ENCODE measurements around the gene PIP4K2A. TPM values are rescaled to one million over a fixed set of nuclear protein-coding genes. Genes with fewer than 3 reads are reported as not detected.

The PIP4K2A gene
- total RNA-seq, 4 donors from 2014 or later = 3.1 to 19.1 (median 7.6) TPM

DNA sequence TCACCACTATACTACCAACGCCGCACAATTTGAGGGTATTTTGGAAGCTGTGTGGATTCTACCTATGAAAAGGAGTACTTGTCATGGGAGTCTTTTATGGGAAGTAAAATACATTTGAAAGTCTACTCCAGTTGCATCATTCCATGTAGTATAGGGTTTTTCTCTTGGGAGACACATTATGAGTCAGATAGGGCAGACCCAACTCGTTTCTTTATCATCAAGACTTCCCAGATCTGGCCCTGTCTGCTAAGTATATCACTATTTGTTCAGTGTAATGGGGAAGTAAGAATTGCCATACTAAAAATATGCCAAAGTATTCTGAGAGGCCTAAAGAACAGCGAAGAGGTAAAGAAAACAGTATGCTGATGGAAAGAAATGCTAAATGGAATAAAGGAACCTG is 224.9 kb downstream of the PIP4K2A start:
- no peaks in the 10 kb centered on the region for H3K9me3 ChIP-seq
- no peaks in the 10 kb centered on the region for H3K4me1 ChIP-seq
- intact Hi-C loops (cut with DNase I) = no loop called here
- DNase-seq = no peak
- H3K27ac ChIP-seq = no peak overlapping the region
- no peak overlapping the region for H3K4me3 ChIP-seq
- no peaks in the 10 kb centered on the region for H3K27me3 ChIP-seq
- TF ChIP-seq POLR2A (IDR thresholded peaks at IDR 0.05) = no peak
- TF ChIP-seq, protein P1, sequence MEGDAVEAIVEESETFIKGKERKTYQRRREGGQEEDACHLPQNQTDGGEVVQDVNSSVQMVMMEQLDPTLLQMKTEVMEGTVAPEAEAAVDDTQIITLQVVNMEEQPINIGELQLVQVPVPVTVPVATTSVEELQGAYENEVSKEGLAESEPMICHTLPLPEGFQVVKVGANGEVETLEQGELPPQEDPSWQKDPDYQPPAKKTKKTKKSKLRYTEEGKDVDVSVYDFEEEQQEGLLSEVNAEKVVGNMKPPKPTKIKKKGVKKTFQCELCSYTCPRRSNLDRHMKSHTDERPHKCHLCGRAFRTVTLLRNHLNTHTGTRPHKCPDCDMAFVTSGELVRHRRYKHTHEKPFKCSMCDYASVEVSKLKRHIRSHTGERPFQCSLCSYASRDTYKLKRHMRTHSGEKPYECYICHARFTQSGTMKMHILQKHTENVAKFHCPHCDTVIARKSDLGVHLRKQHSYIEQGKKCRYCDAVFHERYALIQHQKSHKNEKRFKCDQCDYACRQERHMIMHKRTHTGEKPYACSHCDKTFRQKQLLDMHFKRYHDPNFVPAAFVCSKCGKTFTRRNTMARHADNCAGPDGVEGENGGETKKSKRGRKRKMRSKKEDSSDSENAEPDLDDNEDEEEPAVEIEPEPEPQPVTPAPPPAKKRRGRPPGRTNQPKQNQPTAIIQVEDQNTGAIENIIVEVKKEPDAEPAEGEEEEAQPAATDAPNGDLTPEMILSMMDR (IDR thresholded peaks at IDR 0.05) = no peak
- no peaks in the 10 kb centered on the region for H3K36me3 ChIP-seq
- 72 to 78% methylated on average over 4 of the region's 4 CpGs for WGBS, 2 donors

DNA sequence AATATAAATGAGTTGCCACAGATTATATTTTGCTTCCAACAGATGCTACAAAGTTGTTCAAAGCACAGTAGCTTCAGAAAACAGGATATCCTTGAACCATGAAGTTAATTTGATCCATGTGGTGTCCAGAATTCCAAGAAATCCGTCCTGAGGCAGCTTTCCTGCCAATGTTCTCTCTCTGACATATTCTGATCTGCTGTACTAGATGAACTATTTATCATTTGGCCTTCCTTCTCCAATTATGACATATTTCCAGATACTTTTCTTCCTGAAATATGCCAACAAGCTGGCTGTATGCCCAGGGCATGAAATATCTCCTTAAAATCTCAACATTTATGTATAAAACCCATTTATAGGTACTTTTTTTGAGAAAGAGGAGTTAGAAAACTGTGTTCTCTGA is 227.9 kb downstream of the PIP4K2A start:
- no peaks in the 10 kb centered on the region for H3K27me3 ChIP-seq
- TF ChIP-seq, protein P1 (IDR thresholded peaks at IDR 0.05) = no peak
- no peak for TF ChIP-seq POLR2A (IDR thresholded peaks at IDR 0.05)
- intact Hi-C loops (cut with DNase I) = no loop called here
- H3K36me3 ChIP-seq = no peaks in the 10 kb centered on the region
- WGBS, 2 donors = 44 to 50% methylated on average over 1 of the region's 1 CpG
- H3K4me3 ChIP-seq = no peak overlapping the region
- no peak for DNase-seq
- peaks cover 0 to 8% (median 0%) of the 10 kb centered on the region in 3 donors for H3K4me1 ChIP-seq
- no peaks in the 10 kb centered on the region for H3K9me3 ChIP-seq
- no peak overlapping the region for H3K27ac ChIP-seq

Other genes with a start within 250 kb of the PIP4K2A start
- not detected for gene ARMC3, start 213.5 kb upstream of the PIP4K2A start, total RNA-seq